NOMO-1 treated with dmso at 0.1 percent for 144 hours (cell line): ENCODE results near the gene ZSWIM1.
"Not testable (repeated sequence)": the region's sequence is repeated elsewhere in the genome, so short reads cannot be mapped to it uniquely, and the experiment has no call there.

ENCODE experiments used
- DNase-seq: peaks from one replicate; lab custom pipeline; 2025; ENCODE audit not compliant: unreplicated experiment; lab: John Stamatoyannopoulos, UW

ZSWIM1 gene

DNA sequence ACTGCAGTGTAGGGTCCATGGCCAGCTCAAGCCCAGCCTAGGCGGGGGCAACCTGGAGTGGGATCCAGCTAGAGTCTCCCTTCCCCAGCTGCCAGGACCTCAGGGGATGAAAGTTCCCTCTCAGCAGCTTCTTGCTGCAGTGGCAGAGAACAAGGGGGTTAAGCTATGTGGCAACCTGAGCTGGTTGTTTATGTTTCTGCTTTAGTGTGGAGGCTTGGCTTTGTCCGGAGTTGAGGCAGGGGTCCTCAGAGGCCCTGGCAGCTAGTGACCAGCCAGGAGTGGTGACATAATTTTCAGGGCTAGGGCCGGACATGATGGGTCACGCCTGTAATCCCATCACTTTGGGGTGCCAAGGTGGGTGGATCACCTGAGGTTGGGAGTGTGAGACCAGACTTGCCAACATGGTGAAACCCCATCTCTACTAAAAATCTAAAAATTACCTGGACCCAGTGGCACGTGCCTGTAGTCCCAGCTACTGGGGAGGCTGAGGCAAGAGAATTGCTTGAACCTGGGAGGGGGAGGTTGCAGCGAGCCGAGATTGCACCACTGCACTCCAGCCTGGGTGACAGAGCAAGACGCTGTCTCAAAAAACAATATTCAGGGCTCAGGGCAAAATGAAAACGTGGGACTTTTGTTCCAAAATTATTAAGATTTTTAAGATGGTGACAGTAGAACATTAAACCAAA, 44.9 kb downstream of the ZSWIM1 start:
- DNase-seq: no peak

GRCh38 chr20:45926731-45927070, 45.7 kb downstream of the ZSWIM1 start:
- DNase-seq: no peak

GRCh38 chr20:45927071-45927878, 46.2 kb downstream of the ZSWIM1 start:
- DNase-seq: no peak

- not testable (repeated sequence) for DNase-seq
Observed at GRCh38 chr20:45931680-45932079, 50.7 kb downstream of the ZSWIM1 start.

- peak; percentile 49 for DNase-seq
Observed at GRCh38 chr20:45933266-45934045, 52.4 kb downstream of the ZSWIM1 start.

DNA sequence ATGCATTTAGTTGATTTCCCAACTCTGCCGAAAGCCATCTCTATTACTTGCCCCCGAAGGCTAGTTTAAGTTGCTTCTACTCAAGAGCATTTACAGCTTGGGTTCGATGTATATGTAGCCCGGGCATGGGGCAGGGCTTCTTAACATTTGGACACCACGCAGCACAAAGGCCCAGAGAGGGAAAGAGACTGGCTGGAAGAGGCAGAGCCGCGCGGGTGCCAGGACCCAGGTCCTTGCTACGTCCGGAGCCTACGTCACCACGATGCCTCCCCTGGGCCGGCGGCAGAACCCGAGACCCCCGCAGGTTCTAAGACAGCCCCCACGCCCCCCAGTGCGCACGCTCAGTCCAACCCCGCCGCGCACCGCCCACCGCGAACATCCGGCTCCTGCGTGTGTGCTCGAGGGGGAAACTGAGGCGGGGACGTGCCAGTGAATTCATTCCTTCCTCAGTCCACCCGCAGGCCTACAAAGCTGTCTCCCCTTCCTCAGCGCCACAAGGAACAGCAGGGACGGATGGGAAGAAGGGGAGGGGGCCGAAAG, 53.1 kb downstream of the ZSWIM1 start:
- DNase-seq: no peak
